ENCODE results near the gene NREP.

NREP gene

GRCh38 chr5:111764019-111764418, 7.0 kb upstream of the NREP start:
- DNase-seq = no peak

GRCh38 chr5:111762895-111763294, 5.9 kb upstream of the NREP start:
- no peak for DNase-seq

DNA sequence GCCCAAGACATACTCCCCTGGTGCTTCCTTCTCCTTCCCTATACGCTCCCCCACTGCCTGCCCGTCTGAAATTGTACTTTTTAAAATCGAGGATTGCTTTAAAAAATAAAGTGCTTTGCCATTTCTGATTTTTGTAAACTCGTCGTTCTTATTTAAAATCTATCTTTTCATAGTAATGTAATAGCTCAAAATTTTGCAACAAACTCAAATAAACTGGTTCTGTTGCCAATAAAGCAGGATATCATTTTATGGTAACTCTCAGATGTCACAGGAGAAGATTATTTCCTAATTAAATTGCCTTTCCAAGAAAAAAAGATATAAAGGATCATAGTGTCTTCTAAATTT, 1.3 kb upstream of the NREP start:
- DNase-seq = no peak

DNA sequence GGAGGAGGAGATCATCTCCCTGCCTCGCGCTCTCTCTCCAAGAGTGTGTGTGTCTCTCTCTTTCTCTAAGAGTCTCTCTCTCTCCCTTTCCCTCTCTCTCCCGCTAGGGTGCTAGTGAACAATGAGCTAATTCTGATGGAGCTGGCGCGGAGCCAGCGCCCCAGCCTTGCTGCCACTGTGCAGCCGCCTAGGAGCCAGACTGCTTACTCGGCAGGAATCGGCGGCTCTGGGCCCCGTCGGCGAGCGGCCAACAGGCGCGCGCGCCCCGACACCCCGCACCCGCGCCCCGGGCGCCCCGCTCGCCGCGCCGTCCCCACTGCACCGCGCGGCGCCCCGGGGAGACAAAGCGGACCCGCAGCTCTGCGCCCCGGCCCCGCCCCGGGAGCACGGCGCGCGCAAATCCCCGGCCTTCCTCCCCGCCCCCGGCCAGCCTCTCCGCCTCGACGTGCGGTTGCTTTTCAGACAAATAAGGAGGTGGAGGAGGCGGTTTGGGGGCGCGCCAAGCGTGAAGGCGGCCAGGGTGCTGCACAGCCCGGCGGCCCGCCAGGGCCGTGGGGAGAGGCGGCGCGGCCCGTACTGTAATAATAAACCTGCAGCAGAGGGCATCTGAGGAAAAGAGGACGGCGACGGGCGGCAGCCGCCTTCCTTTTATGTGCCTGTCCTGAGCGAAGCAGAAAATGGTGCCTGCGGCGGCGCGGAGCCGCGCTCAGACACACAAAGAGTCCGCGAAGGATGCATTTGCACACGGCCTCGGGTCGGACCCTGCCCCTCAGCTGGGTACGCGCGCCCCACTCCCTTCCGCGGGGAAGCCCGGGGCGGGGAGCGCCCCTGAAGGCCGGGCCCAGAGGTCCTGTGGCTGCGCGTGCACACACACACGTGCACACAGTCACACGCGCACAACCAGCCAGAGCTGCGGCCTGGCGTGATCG, 625 bp upstream of the NREP start:
- peak; percentile 91 for DNase-seq

DNA sequence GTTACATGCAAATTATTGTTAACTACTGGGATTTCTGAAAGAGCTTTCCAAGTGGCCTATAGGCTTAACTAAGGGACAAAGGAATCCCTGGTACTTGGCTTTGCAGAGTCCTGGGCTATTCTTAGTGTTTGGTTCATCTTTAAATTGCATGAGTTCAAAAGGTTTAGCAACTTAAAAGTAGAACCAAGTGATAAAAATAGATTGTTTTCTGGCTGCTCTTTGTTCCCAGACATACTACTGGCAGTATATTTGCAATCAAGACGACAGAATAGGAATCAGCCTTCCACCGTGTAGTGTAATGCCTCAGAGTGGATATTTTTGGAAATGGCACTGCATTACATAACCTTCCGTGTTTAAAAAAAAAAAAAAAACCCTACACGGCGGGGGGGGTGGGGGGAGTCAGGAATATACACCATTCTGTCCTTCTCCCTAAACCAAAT, 1.0 kb downstream of the NREP start:
- DNase-seq = peak; percentile 22

- no peak for DNase-seq
These were observed 1.6 kb downstream of the NREP start for GRCh38 chr5:111755345-111755941.

GRCh38 chr5:111753884-111754589, 3.0 kb downstream of the NREP start:
- no peak for DNase-seq

DNA sequence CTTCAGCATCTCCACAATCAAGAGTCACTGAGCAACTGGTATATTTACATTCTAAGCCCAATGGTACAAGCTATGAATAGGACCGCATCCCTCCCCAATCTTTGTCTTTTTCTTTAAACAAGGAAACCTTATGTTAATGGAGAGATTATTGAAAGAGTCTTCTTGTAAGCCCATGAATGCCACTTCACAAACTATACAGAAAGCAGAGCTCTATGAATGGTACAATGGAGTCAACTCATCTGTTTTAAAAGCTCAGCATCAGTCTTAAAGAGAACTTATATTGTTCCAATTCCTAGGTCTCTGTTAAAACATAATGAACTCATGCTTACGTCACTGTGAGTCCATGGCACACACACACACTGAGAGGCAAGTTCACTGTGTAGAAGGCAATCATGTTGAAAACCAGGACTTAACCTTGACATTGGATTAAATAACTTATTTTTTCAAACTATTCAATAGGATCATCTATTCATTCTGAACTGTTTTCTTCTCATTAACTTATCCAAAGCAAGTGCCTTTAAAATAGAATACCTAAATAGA, 4.5 kb downstream of the NREP start:
- no peak for DNase-seq

GRCh38 chr5:111749303-111750026, 7.5 kb downstream of the NREP start:
- no peak for DNase-seq

DNA sequence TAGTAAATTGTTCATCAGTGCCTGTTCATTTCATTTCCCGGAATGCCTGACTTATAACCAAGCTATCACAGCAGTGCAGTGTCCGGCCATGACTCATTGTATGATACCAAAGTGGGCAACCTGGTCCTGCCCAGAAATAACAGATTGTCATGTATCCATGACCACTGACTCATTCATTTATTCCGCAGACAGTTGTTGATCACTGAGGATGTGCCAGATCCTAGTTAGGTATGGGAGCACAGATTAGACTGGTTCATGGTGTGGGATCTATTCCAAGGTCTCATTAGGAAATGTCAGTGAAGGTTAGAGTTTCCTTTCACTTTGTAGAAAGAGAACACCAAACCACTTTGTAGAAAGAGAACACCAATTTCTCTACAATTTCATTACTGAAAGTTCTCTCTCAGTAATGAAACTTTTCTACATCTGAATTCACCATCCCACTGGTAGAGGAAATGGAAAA, 8.7 kb downstream of the NREP start:
- DNase-seq = no peak

DNA sequence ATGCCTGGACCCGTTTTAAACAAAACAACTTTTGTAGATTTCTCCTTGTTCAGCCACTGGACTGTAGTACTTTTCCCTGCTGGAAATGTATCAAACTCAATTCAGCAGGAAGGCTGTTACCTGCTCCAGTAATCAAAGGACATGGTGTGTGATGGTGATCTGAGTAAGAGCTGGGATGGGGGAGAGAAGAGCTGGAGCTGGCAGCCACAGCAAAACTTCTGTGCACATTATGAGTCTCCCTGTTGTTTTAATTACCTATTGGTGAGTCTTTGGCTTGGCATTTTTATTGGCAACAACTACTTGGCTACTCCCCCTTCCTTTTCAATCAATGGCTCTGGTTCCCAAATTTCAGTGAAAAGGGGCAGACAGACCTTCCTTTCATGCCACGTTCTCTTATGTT, 9.7 kb downstream of the NREP start:
- DNase-seq = no peak

GRCh38 chr5:111746791-111747190, 10.2 kb downstream of the NREP start:
- no peak for DNase-seq

- DNase-seq = no peak
These were observed 11.8 kb downstream of the NREP start for GRCh38 chr5:111745075-111745739.

DNA sequence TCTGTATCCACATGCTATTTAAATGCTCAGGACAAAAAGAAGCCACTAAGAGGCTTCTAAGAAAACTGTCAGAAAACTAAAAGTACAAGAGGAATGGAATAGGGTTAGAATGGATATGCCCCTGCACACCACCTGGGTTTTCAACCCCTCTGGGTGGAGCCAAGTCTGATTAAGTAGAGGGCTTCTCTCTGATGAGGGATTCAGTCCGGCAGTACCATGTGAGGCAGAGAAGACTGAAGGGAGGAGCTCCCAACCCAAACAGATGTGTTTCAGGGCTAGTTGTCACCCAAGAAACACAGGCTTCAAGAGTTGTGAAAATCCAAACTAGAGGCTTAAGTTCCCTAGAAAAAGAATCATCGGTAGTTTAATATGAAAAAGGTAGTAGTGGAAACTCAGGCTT, 12.5 kb downstream of the NREP start:
- no peak for DNase-seq

GRCh38 chr5:111743988-111744387, 13.0 kb downstream of the NREP start:
- no peak for DNase-seq

- no peak for DNase-seq
These were observed 13.5 kb downstream of the NREP start for GRCh38 chr5:111743512-111743911.

DNA sequence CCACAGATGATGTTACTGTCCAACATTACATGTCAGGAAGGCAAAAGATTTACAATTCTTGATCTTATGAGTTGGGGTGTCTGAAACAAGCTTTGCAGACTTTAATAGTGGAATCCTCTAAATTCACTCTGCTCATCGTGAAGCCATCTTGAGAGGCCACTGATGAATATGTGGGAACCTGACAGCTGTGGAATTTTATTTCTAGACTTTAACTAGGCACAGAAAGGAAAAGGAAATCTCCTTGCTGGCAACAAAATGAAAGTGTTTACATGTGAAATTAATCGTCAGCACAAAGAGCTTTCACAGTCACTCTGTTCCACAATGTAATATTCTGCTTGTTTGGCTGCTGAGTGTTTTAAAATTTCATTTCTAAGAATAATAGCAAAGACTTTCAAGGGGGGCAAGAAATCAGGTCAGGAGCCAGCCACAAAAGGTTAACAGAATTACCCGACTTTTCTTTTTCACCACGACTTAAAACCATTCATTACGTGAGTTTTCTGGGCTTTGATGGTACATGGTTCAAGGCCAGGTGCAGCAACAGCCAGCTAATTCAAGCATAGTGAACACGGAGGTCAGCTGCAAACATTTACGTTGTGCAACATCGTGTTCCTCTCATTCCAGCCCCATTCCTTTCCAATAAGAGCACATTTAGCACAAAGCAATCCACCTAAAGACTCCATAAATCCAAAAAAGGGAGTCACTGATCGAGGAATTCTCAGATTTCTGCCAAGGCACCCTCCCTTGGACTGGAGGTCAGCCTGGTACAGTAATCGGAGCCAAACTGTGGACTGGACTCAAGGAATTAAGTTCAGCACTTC, 14.6 kb downstream of the NREP start:
- DNase-seq = no peak

GRCh38 chr5:111741278-111741677, 15.7 kb downstream of the NREP start:
- DNase-seq = no peak

DNA sequence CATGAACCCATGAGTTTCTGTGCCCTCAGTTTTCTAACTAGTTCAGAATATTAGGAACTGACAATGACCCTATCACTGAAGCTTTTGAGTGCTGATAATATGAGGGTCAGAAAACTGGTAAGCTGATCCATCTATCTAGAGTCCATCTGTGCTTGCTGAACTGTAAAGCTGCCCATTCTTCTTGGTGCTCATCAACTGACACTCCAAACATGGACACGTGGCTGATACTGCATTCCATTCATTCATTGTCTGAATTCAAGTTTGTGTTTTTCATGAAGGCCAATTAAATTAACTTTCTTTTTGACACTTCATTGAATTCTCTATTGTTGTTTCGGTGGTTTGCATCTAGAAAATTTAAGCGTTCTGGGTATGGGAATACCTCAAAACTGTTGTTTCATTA, 17.6 kb downstream of the NREP start:
- no peak for DNase-seq

DNA sequence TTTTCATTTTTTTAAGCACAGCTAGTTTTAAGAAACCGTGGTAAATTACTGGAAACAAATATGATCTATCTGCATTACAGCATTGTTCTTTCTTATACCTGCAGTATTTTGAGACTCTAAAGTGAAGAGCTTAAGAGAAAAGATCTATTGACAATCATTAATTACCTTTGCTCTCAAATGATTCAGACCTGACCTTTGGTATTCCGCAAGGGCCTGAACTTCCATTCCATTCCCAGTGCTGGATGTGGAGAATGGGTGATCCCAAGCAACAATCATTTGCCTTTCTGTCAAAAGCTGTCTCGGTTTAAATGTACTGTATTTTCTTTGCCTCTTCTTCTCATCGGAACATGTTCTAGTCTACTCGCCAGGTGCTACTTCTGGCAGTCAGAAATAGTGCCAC, 18.9 kb downstream of the NREP start:
- no peak for DNase-seq

- no peak for DNase-seq
These were observed 19.3 kb downstream of the NREP start for GRCh38 chr5:111737716-111738115.

Data from midbrain (tissue), 1 donor.